ENCODE data around the gene CHMP2A. TPM values are rescaled to one million over a fixed set of nuclear protein-coding genes. Genes with fewer than 3 reads are reported as not detected.

Gene CHMP2A
- total and polyA plus RNA-seq, 2 of the 13 experiments (the other 11 are each of a cell fraction or from before 2014, with no cell fraction given) = 49.7 to 55.0 TPM

DNA sequence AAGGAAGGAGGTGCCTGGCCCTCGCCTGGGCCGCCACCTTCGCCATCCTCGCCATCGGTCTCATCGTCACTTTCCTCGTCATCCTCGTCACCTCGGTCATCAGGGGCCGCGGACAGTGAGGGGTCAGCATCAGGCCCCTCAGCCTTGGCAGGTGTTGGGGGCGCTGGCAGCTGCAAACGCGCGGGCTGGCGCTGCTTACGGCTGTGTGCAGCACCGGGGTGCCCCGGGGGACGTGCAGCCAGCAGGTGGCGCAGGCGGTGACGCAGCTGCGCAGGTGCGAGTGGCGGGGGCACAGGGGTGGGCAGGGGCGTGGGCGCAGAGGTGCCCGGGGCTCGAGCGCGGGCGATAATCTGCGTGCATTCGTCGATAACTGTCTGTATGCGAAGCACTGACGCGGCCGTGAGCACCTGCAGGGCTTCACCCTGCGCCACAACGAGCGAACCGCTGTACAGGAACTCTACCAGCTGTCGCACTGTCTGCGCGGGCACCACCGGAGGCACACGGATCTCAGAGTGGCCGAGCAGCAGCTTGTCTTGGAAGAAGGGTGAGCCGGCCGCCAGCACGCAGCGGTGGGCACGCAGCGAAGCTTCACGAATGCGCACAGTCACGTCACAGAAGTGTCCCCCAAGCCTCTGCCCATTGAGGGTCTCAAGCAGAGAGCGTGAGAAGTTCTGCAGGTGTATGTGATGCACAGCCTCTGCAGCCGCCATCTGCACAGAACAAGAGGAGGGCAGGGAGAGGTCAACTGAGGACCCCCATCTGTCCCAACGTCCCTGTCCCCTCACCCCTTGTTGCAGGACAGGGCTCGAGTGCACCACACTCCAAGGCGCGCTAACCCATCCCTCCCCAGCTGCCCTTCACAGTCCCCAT is 37.7 kb downstream of the CHMP2A start:
- no TSS peak for BruUV-seq (replicated peaks)
- Histone ChIP-seq H4K20me1 (ENCODE audit: insufficient read depth, low read length) (no peaks in the 10 kb centered on the region), H2AFZ (ENCODE audit: low read length) (no peak overlapping the region), H3K4me1 (ENCODE audit: insufficient read depth, low read length) (peaks cover 48% of the 10 kb centered on the region), H3K4me2 (ENCODE audit: low read depth, low read length) (peak overlapping the region; percentile 3; the same call in 1 of the 2 replicates), H3K4me3 (replicated peaks in 1 of 3; ENCODE audit: insufficient read depth in 1 of 3, low read depth in 2 of 3, low read length in 3 of 3) (no peak overlapping the region; a peak in 1 of 6 replicates), H3K9ac (ENCODE audit: insufficient read depth, low read depth, low read length) (no peak overlapping the region), H3K9me3 (ENCODE audit: low read length) (no peaks in the 10 kb centered on the region), H3K27ac (ENCODE audit: extremely low read length, insufficient read depth, low read length) (no peak overlapping the region), H3K79me2 (ENCODE audit: insufficient read depth, low read length) (peaks cover 25% of the 10 kb centered on the region), H3K27me3 (ENCODE audit: control insufficient read depth in 1 of 2, insufficient read depth in 2 of 2, low read length in 2 of 2) (no peaks in the 10 kb centered on the region; a peak in 1 of 5 replicates), H3K36me3 (replicated peaks in 1 of 2; ENCODE audit: control insufficient read depth in 1 of 2, insufficient read depth in 2 of 2, low read length in 2 of 2) (peaks cover 5 to 6% of the 10 kb centered on the region in 2 experiments; a peak in 4 of 5 replicates)
- CTCF ChIA-PET (ENCODE audit: low intra/inter-chr PET ratio, low total read pairs) = no interaction called here
- intact Hi-C loops (cut with micrococcal nuclease; ENCODE audit: unreplicated experiment) (loop anchor here (5.0 kb wide), 1 partner anchor 190 kb away; the partner anchor contains the start of gene ZSCAN22), in situ Hi-C loops (cut with HindIII; ENCODE audit: extremely low pct_ligation_motif_present, low pct_unique_long_range_greater_than_20kb) (no loop called here)
- WGBS (ENCODE audit: low lambda C conversion rate) = 98% methylated on average over 58 of the region's 65 CpGs
- DNase-seq (ENCODE audit: low spot score) = no peak
- ATAC-seq = no peak
- POLR2A ChIA-PET = interaction anchor here (0.7 to 1.1 kb wide), 2 partner anchors 17 to 27 kb away, joined by 3 read pairs; partner anchors contain the start of gene TRIM28
- FAIRE-seq = no peak
- TF ChIP-seq HOXA3 (CRISPR knock-in tag; IDR thresholded peaks at IDR 0.05) (peak; percentile 72), ZNF274 (CRISPR knock-in tag; IDR thresholded peaks at IDR 0.05) (no peak), SOX5 (CRISPR knock-in tag; IDR thresholded peaks at IDR 0.05; ENCODE audit: borderline replicate concordance) (no peak), SAP130 (CRISPR knock-in tag; IDR thresholded peaks at IDR 0.05; ENCODE audit: low read depth) (no peak), RBFOX2 (IDR thresholded peaks at IDR 0.05; ENCODE audit: low read depth, low read length) (peak; percentile 63), HNRNPK (IDR thresholded peaks at IDR 0.05; ENCODE audit: low read depth, low read length, poor library complexity, severe bottlenecking) (no peak), PHF8 (CRISPR knock-in tag; IDR thresholded peaks at IDR 0.05) (no peak), CERS6 (CRISPR knock-in tag; IDR thresholded peaks at IDR 0.05) (no peak), ZNF800 (CRISPR knock-in tag; IDR thresholded peaks at IDR 0.05) (no peak), ETV5 (CRISPR knock-in tag; IDR thresholded peaks at IDR 0.05; ENCODE audit: borderline replicate concordance) (no peak), POLR2A (IDR thresholded peaks at IDR 0.05; ENCODE audit: insufficient read depth in 1 of 2, low read depth in 2 of 2, low read length in 2 of 2) (peak; percentile 15 to 16; a peak in 1 of 4 replicates), ZFYVE20 (CRISPR knock-in tag; IDR thresholded peaks at IDR 0.05; ENCODE audit: borderline replicate concordance, low read depth) (no peak), FOXP1 (IDR thresholded peaks at IDR 0.05) (no peak), FOXP1 (CRISPR knock-in tag; IDR thresholded peaks at IDR 0.05) (no peak)
- TF ChIP-seq, protein P1, sequence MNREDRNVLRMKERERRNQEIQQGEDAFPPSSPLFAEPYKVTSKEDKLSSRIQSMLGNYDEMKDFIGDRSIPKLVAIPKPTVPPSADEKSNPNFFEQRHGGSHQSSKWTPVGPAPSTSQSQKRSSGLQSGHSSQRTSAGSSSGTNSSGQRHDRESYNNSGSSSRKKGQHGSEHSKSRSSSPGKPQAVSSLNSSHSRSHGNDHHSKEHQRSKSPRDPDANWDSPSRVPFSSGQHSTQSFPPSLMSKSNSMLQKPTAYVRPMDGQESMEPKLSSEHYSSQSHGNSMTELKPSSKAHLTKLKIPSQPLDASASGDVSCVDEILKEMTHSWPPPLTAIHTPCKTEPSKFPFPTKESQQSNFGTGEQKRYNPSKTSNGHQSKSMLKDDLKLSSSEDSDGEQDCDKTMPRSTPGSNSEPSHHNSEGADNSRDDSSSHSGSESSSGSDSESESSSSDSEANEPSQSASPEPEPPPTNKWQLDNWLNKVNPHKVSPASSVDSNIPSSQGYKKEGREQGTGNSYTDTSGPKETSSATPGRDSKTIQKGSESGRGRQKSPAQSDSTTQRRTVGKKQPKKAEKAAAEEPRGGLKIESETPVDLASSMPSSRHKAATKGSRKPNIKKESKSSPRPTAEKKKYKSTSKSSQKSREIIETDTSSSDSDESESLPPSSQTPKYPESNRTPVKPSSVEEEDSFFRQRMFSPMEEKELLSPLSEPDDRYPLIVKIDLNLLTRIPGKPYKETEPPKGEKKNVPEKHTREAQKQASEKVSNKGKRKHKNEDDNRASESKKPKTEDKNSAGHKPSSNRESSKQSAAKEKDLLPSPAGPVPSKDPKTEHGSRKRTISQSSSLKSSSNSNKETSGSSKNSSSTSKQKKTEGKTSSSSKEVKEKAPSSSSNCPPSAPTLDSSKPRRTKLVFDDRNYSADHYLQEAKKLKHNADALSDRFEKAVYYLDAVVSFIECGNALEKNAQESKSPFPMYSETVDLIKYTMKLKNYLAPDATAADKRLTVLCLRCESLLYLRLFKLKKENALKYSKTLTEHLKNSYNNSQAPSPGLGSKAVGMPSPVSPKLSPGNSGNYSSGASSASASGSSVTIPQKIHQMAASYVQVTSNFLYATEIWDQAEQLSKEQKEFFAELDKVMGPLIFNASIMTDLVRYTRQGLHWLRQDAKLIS (CRISPR knock-in tag; IDR thresholded peaks at IDR 0.05) = no peak
- TF ChIP-seq, protein P2, sequence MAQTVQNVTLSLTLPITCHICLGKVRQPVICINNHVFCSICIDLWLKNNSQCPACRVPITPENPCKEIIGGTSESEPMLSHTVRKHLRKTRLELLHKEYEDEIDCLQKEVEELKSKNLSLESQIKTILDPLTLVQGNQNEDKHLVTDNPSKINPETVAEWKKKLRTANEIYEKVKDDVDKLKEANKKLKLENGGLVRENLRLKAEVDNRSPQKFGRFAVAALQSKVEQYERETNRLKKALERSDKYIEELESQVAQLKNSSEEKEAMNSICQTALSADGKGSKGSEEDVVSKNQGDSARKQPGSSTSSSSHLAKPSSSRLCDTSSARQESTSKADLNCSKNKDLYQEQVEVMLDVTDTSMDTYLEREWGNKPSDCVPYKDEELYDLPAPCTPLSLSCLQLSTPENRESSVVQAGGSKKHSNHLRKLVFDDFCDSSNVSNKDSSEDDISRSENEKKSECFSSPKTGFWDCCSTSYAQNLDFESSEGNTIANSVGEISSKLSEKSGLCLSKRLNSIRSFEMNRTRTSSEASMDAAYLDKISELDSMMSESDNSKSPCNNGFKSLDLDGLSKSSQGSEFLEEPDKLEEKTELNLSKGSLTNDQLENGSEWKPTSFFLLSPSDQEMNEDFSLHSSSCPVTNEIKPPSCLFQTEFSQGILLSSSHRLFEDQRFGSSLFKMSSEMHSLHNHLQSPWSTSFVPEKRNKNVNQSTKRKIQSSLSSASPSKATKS (CRISPR knock-in tag; IDR thresholded peaks at IDR 0.05) = no peak
